K562 (cell line): ENCODE results near the gene NSUN6. TPM values are rescaled to one million over a fixed set of nuclear protein-coding genes. Genes with fewer than 3 reads are reported as not detected.

Source experiments
- CHD1 ChIP-seq: fragments of 200-600 bp; sonication (generic); IDR thresholded peaks from one replicate; pipeline ENCODE4 v1.6.1; 2012; ENCODE audit warnings: mild to moderate bottlenecking, moderate library complexity, low read length, inconsistent platforms
- CREBBP ChIP-seq: IDR thresholded peaks from one replicate; pipeline ENCODE4 v1.6.1; 2012; ENCODE audit warnings: low read depth, mild to moderate bottlenecking, control low read depth, inconsistent platforms, low read length
- DMBX1 ChIP-seq: fragments of 250-450 bp; sonication (Bioruptor Pico); IDR thresholded peaks from 2 replicates; pipeline ENCODE4 v1.8.0; 2022; ENCODE audit warnings: inconsistent platforms, mild to moderate bottlenecking, moderate library complexity, borderline replicate concordance
- ETV6 ChIP-seq, 3 experiments: fragments of 150-350 bp in 1 of 3; sonication (generic) in 1 of 3; formaldehyde crosslinking in 1 of 3; IDR thresholded peaks; 2 replicates each; pipeline versions ENCODE4 v1.6.1 to v1.8.0; 2014 to 2022; ENCODE audit warnings: borderline replicate concordance in 2 of 3, low read depth in 2 of 3, antibody characterized with exemption in 1 of 3, low read length in 1 of 3, mild to moderate bottlenecking in 1 of 3, missing genetic modification reagents in 1 of 3
- FUS ChIP-seq: fragments of 200-400 bp; formaldehyde crosslinking; optimal IDR thresholded peaks from 2 replicates; pipeline ENCODE3; 2017; ENCODE audit warnings: low read depth, low read length
- HDAC8 ChIP-seq: fragments of 450-650 bp; IDR thresholded peaks from 2 replicates; pipeline ENCODE4 v1.6.1; 2016; ENCODE audit warnings: mild to moderate bottlenecking, missing genetic modification characterization, moderate library complexity, missing compliant biosample characterization
- HLTF ChIP-seq: fragments of 450-650 bp; IDR thresholded peaks from 2 replicates; pipeline ENCODE4 v1.6.1; 2016
- KLF6 ChIP-seq: fragments of 250-450 bp; sonication (Bioruptor Pico); IDR thresholded peaks from 2 replicates; pipeline ENCODE4 v1.4.0; 2020; ENCODE audit warnings: mild to moderate bottlenecking, moderate library complexity, borderline replicate concordance
- NFIX ChIP-seq: fragments of 250-450 bp; sonication (Bioruptor Pico); IDR thresholded peaks from 2 replicates; pipeline ENCODE4 v1.4.0; 2020; ENCODE audit warnings: low read depth, mild to moderate bottlenecking, moderate library complexity
- NFXL1 ChIP-seq: fragments of 450-650 bp; formaldehyde crosslinking; IDR thresholded peaks from 2 replicates; pipeline ENCODE4 v1.4.0; 2021; ENCODE audit warnings: mild to moderate bottlenecking
- PHB ChIP-seq: fragments of 250-450 bp; sonication (Bioruptor Pico); IDR thresholded peaks from 2 replicates; pipeline ENCODE4 v1.5.0; 2021
- RCOR1 ChIP-seq, 2 experiments: IDR thresholded peaks; 2 replicates each; pipeline ENCODE4 v1.6.1; 2012; ENCODE audit warnings: low read depth in 2 of 2, low read length in 2 of 2, borderline replicate concordance in 1 of 2, improper control_type of control experiment in 1 of 2
- SPI1 ChIP-seq: IDR thresholded peaks from 2 replicates; pipeline ENCODE4 v1.6.1; 2011; ENCODE audit warnings: low read depth, low read length, control low read depth, borderline replicate concordance
- TAF9B ChIP-seq: fragments of 450-650 bp; IDR thresholded peaks from 2 replicates; pipeline ENCODE4 v1.6.1; 2018; ENCODE audit warnings: mild to moderate bottlenecking; ENCODE audit not compliant: partially characterized antibody
- TARDBP ChIP-seq: fragments of 450-650 bp; IDR thresholded peaks from 2 replicates; pipeline ENCODE4 v1.6.1; 2016
- THAP7 ChIP-seq: fragments of 250-450 bp; sonication (Bioruptor Pico); IDR thresholded peaks from 2 replicates; pipeline ENCODE4 v1.5.0; 2021
- VEZF1 ChIP-seq: fragments of 200-800 bp; sonication (Bioruptor generic); IDR thresholded peaks from 2 replicates; pipeline ENCODE4 v1.6.1; 2017; ENCODE audit warnings: missing genetic modification characterization, missing compliant biosample characterization
- ZBTB1 ChIP-seq: sonication (generic); formaldehyde crosslinking; IDR thresholded peaks from 2 replicates; pipeline ENCODE4 v1.8.1; 2023; ENCODE audit warnings: missing genetic modification reagents, low read depth, mild to moderate bottlenecking, borderline replicate concordance
- ZBTB12 ChIP-seq: fragments of 250-450 bp; sonication (Bioruptor Pico); IDR thresholded peaks from 2 replicates; pipeline ENCODE4 v1.4.0; 2020
- ZKSCAN3 ChIP-seq: fragments of 250-450 bp; sonication (Bioruptor Pico); IDR thresholded peaks from 2 replicates; pipeline ENCODE4 v1.4.0; 2020
- ZNF507 ChIP-seq: conservative IDR thresholded peaks from 2 replicates; pipeline ENCODE4 v1.6.1; 2017; ENCODE audit warnings: missing genetic modification characterization, missing compliant biosample characterization
- ZNF586 ChIP-seq: fragments of 450-650 bp; formaldehyde crosslinking; conservative IDR thresholded peaks from 2 replicates; pipeline ENCODE4 v1.4.0; 2020; ENCODE audit warnings: mild to moderate bottlenecking, moderate library complexity
- ZNF639 ChIP-seq, 2 experiments: fragments of 200-800 bp in 1 of 2; sonication (Bioruptor generic) in 1 of 2; sonication (generic) in 1 of 2; formaldehyde crosslinking in 1 of 2; IDR thresholded peaks in 1 of 2; conservative IDR thresholded peaks in 1 of 2; 2 replicates each; pipeline versions ENCODE4 v1.5.0 to v1.6.1; 2016 to 2020; ENCODE audit warnings: missing compliant biosample characterization in 1 of 2, missing genetic modification characterization in 1 of 2, missing genetic modification reagents in 1 of 2
- ZNF778 ChIP-seq: fragments of 450-650 bp; formaldehyde crosslinking; IDR thresholded peaks from 2 replicates; pipeline ENCODE4 v1.4.0; 2020; ENCODE audit warnings: mild to moderate bottlenecking, moderate library complexity
- polyA plus RNA-seq, 8 experiments: library from polyadenylated mRNA; depleted of rRNA in 4 of 8; stranded (reverse) in 5 of 8; unstranded in 3 of 8; fragments of >200 nt; fragmentation: Nextera tagmentation in 2 of 8; fragmentation: Illumina TruSeq in 1 of 8; extraction: Ambion mirVana in 2 of 8; extraction: Trizol in 1 of 8; gene quantifications; 2 replicates each; pipeline versions ENCODE4 v1.2.1 to v1.2.3, GENCODE V29; 2011 to 2014; ENCODE audit warnings: inconsistent platforms in 1 of 8, missing spikeins in 1 of 8
- total RNA-seq, 7 experiments: library from RNA; depleted of rRNA in 6 of 7; stranded (reverse); fragments of >200 nt in 6 of 7; fragmentation: Illumina TruSeq in 2 of 7; extraction: Trizol in 2 of 7; gene quantifications; 2 replicates each; pipeline versions ENCODE4 v1.2.1 to v1.2.3, GENCODE V29; 2011 to 2021; ENCODE audit warnings: low replicate concordance in 1 of 7

Gene NSUN6
- total and polyA plus RNA-seq, 9 of the 15 experiments (the other 6 are each of a cell fraction or from before 2014, with no cell fraction given) = 12.5 to 33.1 (median 24.2) TPM

- TF ChIP-seq ZBTB1 (CRISPR knock-in tag) = no peak
- no peak; a peak in 1 of 4 replicates for TF ChIP-seq ZNF639 (CRISPR knock-in tag; conservative IDR thresholded peaks at IDR 0.05 in 1 of 2, IDR thresholded peaks at IDR 0.05 in 1 of 2)
- TF ChIP-seq ZNF778 (CRISPR knock-in tag) = no peak
- no peak for TF ChIP-seq ZNF507 (tag)
- TF ChIP-seq VEZF1 (CRISPR knock-in tag) = peak; percentile 93
- peak; percentile 91 for TF ChIP-seq ZBTB12 (CRISPR knock-in tag)
- no peak for TF ChIP-seq PHB (CRISPR knock-in tag)
- TF ChIP-seq CHD1 = no peak
- 0 out of 2 replicates have a peak, but pooled peaks have one; percentile 4 for TF ChIP-seq TARDBP
- TF ChIP-seq ZKSCAN3 (CRISPR knock-in tag) = no peak
- TF ChIP-seq HDAC8 (tag) = no peak
- TF ChIP-seq RCOR1 (IDR thresholded peaks at IDR 0.05; ENCODE audit: borderline replicate concordance in 1 of 2, low read depth in 2 of 2, low read length in 2 of 2) = peak in 1 of 2 experiments; percentile 38; a peak in 1 of 4 replicates
- no peak for TF ChIP-seq CREBBP
- no peak for TF ChIP-seq FUS
- no peak for TF ChIP-seq ETV6 (IDR thresholded peaks at IDR 0.05; ENCODE audit: borderline replicate concordance in 1 of 2, low read depth in 2 of 2, low read length in 1 of 2)
- no peak for TF ChIP-seq ETV6 (CRISPR knock-in tag; IDR thresholded peaks at IDR 0.05; ENCODE audit: borderline replicate concordance)
- no peak for TF ChIP-seq THAP7 (CRISPR knock-in tag)
- TF ChIP-seq ZNF586 (CRISPR knock-in tag) = no peak
- peak; percentile 62 for TF ChIP-seq TAF9B
- TF ChIP-seq DMBX1 (CRISPR knock-in tag) = no peak
- TF ChIP-seq NFXL1 (CRISPR knock-in tag) = no peak
- TF ChIP-seq HLTF = 0 out of 2 replicates have a peak, but pooled peaks have one; percentile 1
- no peak for TF ChIP-seq NFIX (CRISPR knock-in tag)
- no peak for TF ChIP-seq SPI1
- TF ChIP-seq KLF6 (CRISPR knock-in tag) = no peak
Observed at GRCh38 chr10:18651324-18652007, at the start of gene NSUN6 (continued).
